MM.1S (cell line): ENCODE results near the gene HNRNPA1.

Experiments
- DNase-seq: peaks from one replicate; pipeline ENCODE4 v3.0.0-alpha.2; 2015
- H2AFZ ChIP-seq: fragments of 300-600 bp; sonication (generic); 2 replicates; pipeline ENCODE4 v1.6.0; 2016; ENCODE audit warnings: antibody characterized with exemption, low read length
- H3F3A ChIP-seq: fragments of 300-600 bp; sonication (generic); 2 replicates; pipeline ENCODE4 v1.6.1; 2016; ENCODE audit warnings: mild to moderate bottlenecking, antibody characterized with exemption, low read length, moderate library complexity, mixed read lengths; ENCODE audit not compliant: insufficient read depth
- H3K27ac ChIP-seq: fragments of 300-600 bp; sonication (generic); 2 replicates; pipeline ENCODE4 v1.5.1; 2016; ENCODE audit warnings: mild to moderate bottlenecking, low read length
- H3K27me3 ChIP-seq: fragments of 300-600 bp; sonication (generic); replicated peaks from 2 replicates; pipeline ENCODE4 v1.6.0; 2016; ENCODE audit warnings: low read length; ENCODE audit not compliant: insufficient read depth
- H3K36me3 ChIP-seq: fragments of 300-600 bp; sonication (generic); replicated peaks from 2 replicates; pipeline ENCODE4 v1.6.1; 2016; ENCODE audit warnings: mild to moderate bottlenecking, low read length, mixed read lengths; ENCODE audit not compliant: insufficient read depth
- H3K4me1 ChIP-seq: fragments of 300-600 bp; sonication (generic); 2 replicates; pipeline ENCODE4 v1.6.1; 2016; ENCODE audit warnings: low read length, mixed read lengths
- H3K4me2 ChIP-seq: fragments of 300-600 bp; sonication (generic); 2 replicates; pipeline ENCODE4 v1.6.0; 2016; ENCODE audit warnings: low read depth, low read length
- H3K4me3 ChIP-seq: fragments of 300-600 bp; sonication (generic); 2 replicates; pipeline ENCODE4 v1.5.1; 2016; ENCODE audit warnings: low read length, mixed read lengths
- H3K79me2 ChIP-seq: fragments of 300-600 bp; sonication (generic); 2 replicates; pipeline ENCODE4 v1.6.1; 2016; ENCODE audit warnings: mixed run types, low read length, mixed read lengths
- H3K9ac ChIP-seq: fragments of 300-600 bp; sonication (generic); 2 replicates; pipeline ENCODE4 v1.6.1; 2016; ENCODE audit warnings: low read length, mixed read lengths
- H3K9me2 ChIP-seq: fragments of 300-600 bp; sonication (generic); replicated peaks from 2 replicates; pipeline ENCODE4 v1.6.1; 2016; ENCODE audit warnings: mild to moderate bottlenecking, low read length, mixed read lengths; ENCODE audit not compliant: insufficient read depth
- H3K9me3 ChIP-seq: fragments of 300-600 bp; sonication (generic); replicated peaks from 2 replicates; pipeline ENCODE4 v1.6.1; 2016; ENCODE audit warnings: mild to moderate bottlenecking, low read length, mixed read lengths; ENCODE audit not compliant: insufficient read depth
- H4K20me1 ChIP-seq: fragments of 300-600 bp; sonication (generic); 2 replicates; pipeline ENCODE4 v1.6.1; 2016; ENCODE audit warnings: mild to moderate bottlenecking, low read length, moderate library complexity, mixed read lengths; ENCODE audit not compliant: insufficient read depth
- CTCF ChIP-seq: fragments of 300-600 bp; sonication (generic); IDR thresholded peaks from 2 replicates; pipeline ENCODE4 v1.5.1; 2016; ENCODE audit warnings: antibody characterized with exemption, low read length, mixed read lengths
- EZH2 ChIP-seq: fragments of 300-600 bp; sonication (generic); optimal IDR thresholded peaks from 2 replicates; pipeline ENCODE3; 2017; ENCODE audit warnings: low read depth, mild to moderate bottlenecking, antibody characterized with exemption, low read length, mixed read lengths
- EZH2phosphoT487 ChIP-seq: fragments of 300-600 bp; sonication (generic); IDR thresholded peaks from 2 replicates; pipeline ENCODE4 v1.6.1; 2018; ENCODE audit warnings: antibody characterized with exemption, low read length

Gene HNRNPA1

GRCh38 chr12:54265364-54265812 lies 15.1 kb upstream of the HNRNPA1 start:
- Histone ChIP-seq H3K27ac (no peak overlapping the region), H3K27me3 (no peaks in the 10 kb centered on the region), H3K4me1 (no peaks in the 10 kb centered on the region), H3K9me3 (no peaks in the 10 kb centered on the region), H4K20me1 (no peaks in the 10 kb centered on the region), H3K36me3 (no peaks in the 10 kb centered on the region), H2AFZ (no peak overlapping the region), H3K79me2 (peaks cover 38% of the 10 kb centered on the region), H3K4me2 (no peak overlapping the region), H3K4me3 (no peak overlapping the region), H3K9ac (no peak overlapping the region), H3K9me2 (no peaks in the 10 kb centered on the region), H3F3A (no peaks in the 10 kb centered on the region)
- DNase-seq = no peak
- TF ChIP-seq EZH2 (no peak), CTCF (no peak), EZH2phosphoT487 (no peak)

- Histone ChIP-seq H3K4me2 (no peak overlapping the region), H3K27ac (no peak overlapping the region), H2AFZ (no peak overlapping the region), H3K4me1 (no peaks in the 10 kb centered on the region), H4K20me1 (no peaks in the 10 kb centered on the region), H3K36me3 (no peaks in the 10 kb centered on the region), H3K4me3 (no peak overlapping the region), H3K27me3 (no peaks in the 10 kb centered on the region), H3K79me2 (peaks cover 43% of the 10 kb centered on the region), H3F3A (no peaks in the 10 kb centered on the region), H3K9ac (no peak overlapping the region), H3K9me3 (no peaks in the 10 kb centered on the region), H3K9me2 (no peaks in the 10 kb centered on the region)
- no peak for TF ChIP-seq EZH2
- TF ChIP-seq EZH2phosphoT487 = no peak
- no peak for TF ChIP-seq CTCF
- no peak for DNase-seq
Measured at GRCh38 chr12:54266852-54267251, 13.7 kb upstream of the HNRNPA1 start.

GRCh38 chr12:54270345-54270744 lies 10.2 kb upstream of the HNRNPA1 start:
- H3K9me2 ChIP-seq = no peaks in the 10 kb centered on the region
- no peak overlapping the region for H3K27ac ChIP-seq
- no peaks in the 10 kb centered on the region for H4K20me1 ChIP-seq
- H3K4me1 ChIP-seq = no peaks in the 10 kb centered on the region
- no peaks in the 10 kb centered on the region for H3K9me3 ChIP-seq
- no peak overlapping the region for H3K4me2 ChIP-seq
- no peaks in the 10 kb centered on the region for H3F3A ChIP-seq
- no peaks in the 10 kb centered on the region for H3K36me3 ChIP-seq
- peaks cover 40% of the 10 kb centered on the region for H3K79me2 ChIP-seq
- H3K9ac ChIP-seq = no peak overlapping the region
- H3K27me3 ChIP-seq = no peaks in the 10 kb centered on the region
- no peak for DNase-seq
- H2AFZ ChIP-seq = no peak overlapping the region
- no peak overlapping the region for H3K4me3 ChIP-seq
- no peak for TF ChIP-seq EZH2phosphoT487
- no peak for TF ChIP-seq EZH2
- no peak for TF ChIP-seq CTCF

GRCh38 chr12:54272214-54272613 lies 8.3 kb upstream of the HNRNPA1 start:
- H3K9me3 ChIP-seq = no peaks in the 10 kb centered on the region
- no peak overlapping the region for H3K4me3 ChIP-seq
- no peak overlapping the region for H2AFZ ChIP-seq
- no peaks in the 10 kb centered on the region for H4K20me1 ChIP-seq
- peaks cover 51% of the 10 kb centered on the region for H3K79me2 ChIP-seq
- H3K4me2 ChIP-seq = no peak overlapping the region
- H3K9me2 ChIP-seq = no peaks in the 10 kb centered on the region
- H3K27me3 ChIP-seq = no peaks in the 10 kb centered on the region
- peaks cover 7% of the 10 kb centered on the region; the same call in 1 of the 2 replicates for H3K4me1 ChIP-seq
- H3K9ac ChIP-seq = no peak overlapping the region
- no peak for DNase-seq
- TF ChIP-seq CTCF (no peak), EZH2phosphoT487 (no peak), EZH2 (no peak)
- H3K36me3 ChIP-seq = no peaks in the 10 kb centered on the region
- 0 out of 2 replicates have a peak, but pooled peaks cover 3% of the 10 kb centered on the region for H3F3A ChIP-seq
- no peak overlapping the region for H3K27ac ChIP-seq
